ENCODE measurements around the gene UQCRC1.

DNA sequence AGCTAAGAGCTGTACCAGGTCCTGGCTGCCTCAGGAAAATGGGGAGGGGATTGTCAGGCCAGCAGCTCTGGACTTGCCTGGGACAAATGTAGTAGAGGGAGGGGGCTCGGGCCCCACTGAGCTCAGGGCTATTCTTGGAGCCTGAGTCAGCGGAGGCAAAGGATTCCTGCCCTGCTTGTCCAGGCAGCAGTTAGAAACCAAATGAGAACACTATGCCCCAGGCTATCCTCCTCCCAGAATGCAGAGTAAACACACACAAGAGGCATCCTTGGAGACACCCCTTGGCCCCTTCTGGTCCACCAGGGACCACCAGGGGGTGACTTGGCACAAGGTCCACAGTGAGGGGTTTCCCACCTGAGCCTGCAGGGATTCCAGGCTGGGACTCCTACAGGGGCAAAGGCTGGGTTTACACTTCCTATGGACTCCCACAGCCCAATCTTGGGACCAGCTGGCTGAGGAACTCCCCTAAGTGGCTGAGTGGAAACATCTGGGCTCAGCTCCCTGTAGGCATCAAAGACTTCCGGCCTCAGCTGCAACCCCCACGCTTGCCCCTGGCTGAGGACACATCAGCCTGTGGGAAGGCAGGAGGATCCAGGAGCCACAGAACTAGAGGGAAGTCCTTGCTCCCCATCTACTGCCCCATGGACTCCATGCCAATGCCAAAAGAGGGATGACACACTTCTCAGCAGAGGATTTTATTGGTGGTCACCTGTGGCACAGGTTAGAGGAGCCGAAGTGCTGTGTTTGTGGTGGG lies 10.9 kb downstream of the UQCRC1 start:
- TF ChIP-seq YY1 (IDR thresholded peaks at IDR 0.05; ENCODE audit: insufficient read depth, insufficient read length): no peak
- no peak for TF ChIP-seq ZNF274 (IDR thresholded peaks at IDR 0.05; ENCODE audit: low read depth, low read length)
